ENCODE data around the gene TRIM66.

TRIM66 gene

GRCh38 chr11:8713760-8714454 lies 31.4 kb upstream of the TRIM66 start:
- Histone ChIP-seq H3K4me1 (ENCODE audit: insufficient read depth, low read length) (no peaks in the 10 kb centered on the region), H2AFZ (ENCODE audit: low read depth, low read length) (no peak overlapping the region), H3K4me3 (ENCODE audit: low read depth in 1 of 2, low read length in 2 of 2) (no peak overlapping the region), H3K27ac (ENCODE audit: low read length) (no peak overlapping the region), H3K36me3 (ENCODE audit: insufficient read depth, low read length) (no peaks in the 10 kb centered on the region), H3K79me2 (ENCODE audit: insufficient read depth, low read length) (no peaks in the 10 kb centered on the region), H3K27me3 (ENCODE audit: insufficient read depth, low read length, poor library complexity) (no peaks in the 10 kb centered on the region), H4K20me1 (ENCODE audit: insufficient read depth, low read length) (peaks cover 7% of the 10 kb centered on the region), H3K4me2 (ENCODE audit: insufficient read depth, low read length) (no peak overlapping the region), H3K9ac (ENCODE audit: low read depth, low read length) (no peak overlapping the region), H3K9me3 (ENCODE audit: insufficient read depth, low read length, severe bottlenecking) (no peaks in the 10 kb centered on the region)
- ATAC-seq (ENCODE audit: insufficient read depth, low read depth), result no peak
- no peak for DNase-seq
- TF ChIP-seq EZH2 (IDR thresholded peaks at IDR 0.05; ENCODE audit: borderline replicate concordance, low read depth, low read length, severe bottlenecking) (no peak), CTCF (IDR thresholded peaks at IDR 0.05; ENCODE audit: borderline replicate concordance, extremely low read depth, low read length, poor library complexity, severe bottlenecking) (no peak)

- DNase-seq (no peak), ATAC-seq (ENCODE audit: insufficient read depth, low read depth) (no peak)
- no peaks in the 10 kb centered on the region for H3K27me3 ChIP-seq (ENCODE audit: insufficient read depth, low read length, poor library complexity)
- H4K20me1 ChIP-seq (ENCODE audit: insufficient read depth, low read length), result peaks cover 7% of the 10 kb centered on the region
- H3K36me3 ChIP-seq (ENCODE audit: insufficient read depth, low read length), result no peaks in the 10 kb centered on the region
- H3K9ac ChIP-seq (ENCODE audit: low read depth, low read length), result no peak overlapping the region
- H3K9me3 ChIP-seq (ENCODE audit: insufficient read depth, low read length, severe bottlenecking), result no peaks in the 10 kb centered on the region
- TF ChIP-seq EZH2 (IDR thresholded peaks at IDR 0.05; ENCODE audit: borderline replicate concordance, low read depth, low read length, severe bottlenecking), result no peak
- no peak for TF ChIP-seq CTCF (IDR thresholded peaks at IDR 0.05; ENCODE audit: borderline replicate concordance, extremely low read depth, low read length, poor library complexity, severe bottlenecking)
- no peaks in the 10 kb centered on the region for H3K4me1 ChIP-seq (ENCODE audit: insufficient read depth, low read length)
- H2AFZ ChIP-seq (ENCODE audit: low read depth, low read length), result no peak overlapping the region
- H3K79me2 ChIP-seq (ENCODE audit: insufficient read depth, low read length), result no peaks in the 10 kb centered on the region
- H3K4me2 ChIP-seq (ENCODE audit: insufficient read depth, low read length), result no peak overlapping the region
- no peak overlapping the region for H3K27ac ChIP-seq (ENCODE audit: low read length)
- H3K4me3 ChIP-seq (ENCODE audit: low read depth in 1 of 2, low read length in 2 of 2), result no peak overlapping the region
Measured at GRCh38 chr11:8712506-8712905, 30.0 kb upstream of the TRIM66 start.

GRCh38 chr11:8711895-8712442 lies 29.5 kb upstream of the TRIM66 start:
- Histone ChIP-seq H3K4me1 (ENCODE audit: insufficient read depth, low read length) (no peaks in the 10 kb centered on the region), H3K27ac (ENCODE audit: low read length) (no peak overlapping the region)

More at GRCh38 chr11:8711895-8712442, 29.5 kb upstream of the TRIM66 start:
- no peaks in the 10 kb centered on the region for H3K36me3 ChIP-seq (ENCODE audit: insufficient read depth, low read length)
- H3K9me3 ChIP-seq (ENCODE audit: insufficient read depth, low read length, severe bottlenecking), result no peaks in the 10 kb centered on the region
- H3K79me2 ChIP-seq (ENCODE audit: insufficient read depth, low read length), result no peaks in the 10 kb centered on the region
- H3K4me3 ChIP-seq (ENCODE audit: low read depth in 1 of 2, low read length in 2 of 2), result no peak overlapping the region
- H3K4me2 ChIP-seq (ENCODE audit: insufficient read depth, low read length), result no peak overlapping the region
- no peak overlapping the region for H2AFZ ChIP-seq (ENCODE audit: low read depth, low read length)
- no peaks in the 10 kb centered on the region for H3K27me3 ChIP-seq (ENCODE audit: insufficient read depth, low read length, poor library complexity)
- TF ChIP-seq EZH2 (IDR thresholded peaks at IDR 0.05; ENCODE audit: borderline replicate concordance, low read depth, low read length, severe bottlenecking) (no peak), CTCF (IDR thresholded peaks at IDR 0.05; ENCODE audit: borderline replicate concordance, extremely low read depth, low read length, poor library complexity, severe bottlenecking) (no peak)
- peaks cover 7% of the 10 kb centered on the region for H4K20me1 ChIP-seq (ENCODE audit: insufficient read depth, low read length)
- no peak for DNase-seq
- ATAC-seq (ENCODE audit: insufficient read depth, low read depth), result no peak
- no peak overlapping the region for H3K9ac ChIP-seq (ENCODE audit: low read depth, low read length)
